ENCODE measurements around the gene GPHN.
A peak's percentile ranks its signal among the peaks of the same experiment; 100 is the strongest.
"Not testable (repeated sequence)": the region's sequence is repeated elsewhere in the genome, so short reads cannot be mapped to it uniquely, and the experiment has no call there.

The GPHN gene

GRCh38 chr14:66651536-66652220 is 143.7 kb downstream of the GPHN start:
- DNase-seq (ENCODE audit: low spot score), result no peak
- FAIRE-seq, result peak; percentile 63

- FAIRE-seq (no peak), DNase-seq (ENCODE audit: low spot score) (no peak)
Observed at GRCh38 chr14:66652525-66653106, 144.7 kb downstream of the GPHN start.

- FAIRE-seq (no peak), DNase-seq (ENCODE audit: low spot score) (no peak)
Observed at GRCh38 chr14:66657780-66658179, 149.8 kb downstream of the GPHN start.

GRCh38 chr14:66662374-66662773 is 154.4 kb downstream of the GPHN start:
- no peak for DNase-seq (ENCODE audit: low spot score)
- FAIRE-seq, result peak; percentile 56

GRCh38 chr14:66677780-66678179 is 169.8 kb downstream of the GPHN start:
- DNase-seq (ENCODE audit: low spot score) (no peak), FAIRE-seq (no peak)

GRCh38 chr14:66680216-66680615 is 172.3 kb downstream of the GPHN start:
- no peak for DNase-seq (ENCODE audit: low spot score)
- peak; percentile 9 for FAIRE-seq

GRCh38 chr14:66696326-66696725 is 188.4 kb downstream of the GPHN start:
- DNase-seq (ENCODE audit: low spot score) (no peak), FAIRE-seq (no peak)

GRCh38 chr14:66698503-66698902 is 190.6 kb downstream of the GPHN start:
- peak; percentile 75 for FAIRE-seq
- DNase-seq (ENCODE audit: low spot score), result no peak

GRCh38 chr14:66701813-66702212 is 193.9 kb downstream of the GPHN start:
- FAIRE-seq, result no peak

GRCh38 chr14:66708267-66708666 is 200.3 kb downstream of the GPHN start:
- no peak for DNase-seq (ENCODE audit: low spot score)
- FAIRE-seq, result no peak

More at GRCh38 chr14:66701813-66702212, 193.9 kb downstream of the GPHN start:
- DNase-seq (ENCODE audit: low spot score), result no peak

GRCh38 chr14:66709291-66709690 is 201.3 kb downstream of the GPHN start:
- DNase-seq (ENCODE audit: low spot score) (peak; percentile 58), FAIRE-seq (peak; percentile 93)

GRCh38 chr14:66714291-66714690 is 206.3 kb downstream of the GPHN start:
- not testable (repeated sequence) for DNase-seq (ENCODE audit: low spot score)

GRCh38 chr14:66715313-66715712 is 207.4 kb downstream of the GPHN start:
- not testable (repeated sequence) for FAIRE-seq; DNase-seq (ENCODE audit: low spot score)

More at GRCh38 chr14:66714291-66714690, 206.3 kb downstream of the GPHN start:
- FAIRE-seq, result not testable (repeated sequence)

- FAIRE-seq (no peak), DNase-seq (ENCODE audit: low spot score) (no peak)
Observed at GRCh38 chr14:66716227-66716626, 208.3 kb downstream of the GPHN start.

- no peak for DNase-seq (ENCODE audit: low spot score)
- FAIRE-seq, result peak; percentile 72
Observed at GRCh38 chr14:66717561-66718140, 209.7 kb downstream of the GPHN start.

- DNase-seq (ENCODE audit: low spot score) (no peak), FAIRE-seq (peak; percentile 72)
Observed at GRCh38 chr14:66724996-66725395, 217.0 kb downstream of the GPHN start.

GRCh38 chr14:66731298-66731697 is 223.4 kb downstream of the GPHN start:
- FAIRE-seq; DNase-seq (ENCODE audit: low spot score): not testable (repeated sequence)

GRCh38 chr14:66735853-66736252 is 227.9 kb downstream of the GPHN start:
- no peak for FAIRE-seq

GRCh38 chr14:66739826-66740225 is 231.9 kb downstream of the GPHN start:
- DNase-seq (ENCODE audit: low spot score) (no peak), FAIRE-seq (no peak)

More at GRCh38 chr14:66735853-66736252, 227.9 kb downstream of the GPHN start:
- no peak for DNase-seq (ENCODE audit: low spot score)

- FAIRE-seq, result no peak
- DNase-seq (ENCODE audit: low spot score), result no peak
Observed at GRCh38 chr14:66745078-66745477, 237.1 kb downstream of the GPHN start.

GRCh38 chr14:66746316-66747006 is 238.5 kb downstream of the GPHN start:
- FAIRE-seq (peak; percentile 52), DNase-seq (ENCODE audit: low spot score) (peak; percentile 44)

GRCh38 chr14:66752109-66752508 is 244.2 kb downstream of the GPHN start:
- no peak for FAIRE-seq
- no peak for DNase-seq (ENCODE audit: low spot score)
